Placental pericyte (primary cell): Measurements from ENCODE around the gene FAM110D. TPM values are rescaled to one million over a fixed set of nuclear protein-coding genes. Genes with fewer than 3 reads are reported as not detected.

Source experiments
- total RNA-seq: library from RNA; depleted of rRNA; stranded (reverse); fragments of >200 nt; gene quantifications from 2 replicates; pipeline ENCODE4 v1.2.3, GENCODE V29; 2012

FAM110D gene
- total RNA-seq = not detected in 2 replicates

GRCh38 chr1:26158908-26159742, at the start of gene FAM110D:
TSS of gene FAM110D (plus strand) at chr1:26159079. CDS start at chr1:26161292, 2,213 bp downstream.

GRCh38 chr1:26111530-26112406, 47.1 kb upstream of the FAM110D start, which contains the start of gene PDIK1L:
TSS of gene PDIK1L (plus strand) at chr1:26111824. CDS start at chr1:26114309, 2,485 bp downstream.

GRCh38 chr1:26168410-26169197, 9.7 kb downstream of the FAM110D start, which contains the start of gene C1orf232:
TSS of gene C1orf232 (minus strand) at chr1:26168963. CDS start at chr1:26168499, 464 bp downstream.

GRCh38 chr1:26169669-26170471, 11.0 kb downstream of the FAM110D start, which contains the start of gene ZNF593:
TSS of gene ZNF593 (plus strand) at chr1:26169908. CDS start at chr1:26169984, 76 bp downstream.

GRCh38 chr1:26171084-26172072, 12.5 kb downstream of the FAM110D start, which contains the start of gene ZNF593OS:
TSS of gene ZNF593OS (minus strand) at chr1:26171832. CDS start at chr1:26171661, 171 bp downstream.

GRCh38 chr1:26177182-26177684, 18.4 kb downstream of the FAM110D start, which contains the start of gene CNKSR1:
TSS of gene CNKSR1 (plus strand) at chr1:26177491. CDS start at chr1:26177548, 57 bp downstream.

GRCh38 chr1:26190373-26190987, 31.6 kb downstream of the FAM110D start, which contains the start of gene CATSPER4:
TSS of gene CATSPER4 (plus strand) at chr1:26190602. CDS start at chr1:26190628, 26 bp downstream.

Other genes starting within 250 kb of the FAM110D start
- 7.9 and 13.2 TPM in 2 replicates for gene PAFAH2, start 161.0 kb upstream of the FAM110D start, total RNA-seq
- gene EXTL1, start 137.3 kb upstream of the FAM110D start, total RNA-seq = under 0.01 and 0.43 TPM in 2 replicates
- gene SLC30A2, start 113.0 kb upstream of the FAM110D start, total RNA-seq = not detected in 2 replicates
- gene TRIM63, start 91.4 kb upstream of the FAM110D start, total RNA-seq = 0.22 TPM in 1 of 2 replicates, not detected in the other
- gene PDIK1L, start 47.3 kb upstream of the FAM110D start, total RNA-seq = 4.6 and 5.6 TPM in 2 replicates
- gene C1orf232, start 9.9 kb downstream of the FAM110D start, total RNA-seq = not detected in 2 replicates
- gene ZNF593, start 10.8 kb downstream of the FAM110D start, total RNA-seq = 24.3 and 26.3 TPM in 2 replicates
- not detected in 2 replicates for gene ZNF593OS, start 12.8 kb downstream of the FAM110D start, total RNA-seq
- gene CNKSR1, start 18.4 kb downstream of the FAM110D start, total RNA-seq = 0.22 TPM in 1 of 2 replicates, not detected in the other
- not detected in 2 replicates for gene CATSPER4, start 31.5 kb downstream of the FAM110D start, total RNA-seq
- gene CEP85, start 75.1 kb downstream of the FAM110D start, total RNA-seq = 2.4 and 13.7 TPM in 2 replicates
- 32.0 and 36.7 TPM in 2 replicates for gene SH3BGRL3, start 121.0 kb downstream of the FAM110D start, total RNA-seq
- gene UBXN11, start 147.6 kb downstream of the FAM110D start, total RNA-seq = 6.8 and 7.7 TPM in 2 replicates
- not detected in 2 replicates for gene CD52, start 158.9 kb downstream of the FAM110D start, total RNA-seq
- gene CRYBG2, start 195.1 kb downstream of the FAM110D start, total RNA-seq = under 0.01 TPM in 1 of 2 replicates, not detected in the other
- not detected in 2 replicates for gene ZNF683, start 213.7 kb downstream of the FAM110D start, total RNA-seq